ENCODE results near the gene PGM1. TPM values are rescaled to one million over a fixed set of nuclear protein-coding genes. Genes with fewer than 3 reads are reported as not detected.

The PGM1 gene
- total RNA-seq, 1 experiment from 2014 or later: 54.6 TPM

DNA sequence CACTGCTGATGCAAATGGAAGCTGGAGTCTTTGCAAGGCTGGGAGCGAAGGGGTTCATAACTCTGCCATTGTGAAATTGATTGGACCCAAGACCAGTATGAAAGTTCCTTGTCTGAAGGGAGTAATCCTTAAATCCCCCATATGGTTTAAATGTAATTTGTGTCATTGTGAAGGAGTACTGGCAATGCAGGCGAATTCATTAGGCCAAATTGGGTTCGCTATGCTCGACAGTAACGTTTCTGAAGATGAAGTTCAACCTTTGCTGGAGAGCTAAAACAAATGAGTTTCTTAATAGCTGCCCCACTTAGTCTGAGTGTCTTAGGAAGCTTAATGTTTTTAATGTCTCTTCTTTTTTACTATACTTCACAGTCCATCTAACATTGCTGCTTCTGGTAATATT lies 27.5 kb downstream of the PGM1 start:
- Histone ChIP-seq H3K27ac (ENCODE audit: low read depth, low read length) (no peak overlapping the region), H3K9me2 (ENCODE audit: insufficient read depth) (no peaks in the 10 kb centered on the region), H3K27me3 (ENCODE audit: insufficient read depth, low read length) (no peaks in the 10 kb centered on the region), H2AFZ (ENCODE audit: low read depth, low read length, poor library complexity, severe bottlenecking) (no peak overlapping the region), H3K9ac (ENCODE audit: low read length) (no peak overlapping the region), H3K4me2 (ENCODE audit: low read length) (no peak overlapping the region), H3K36me3 (ENCODE audit: control insufficient read depth in 1 of 2, insufficient read depth in 2 of 2, low read length in 2 of 2) (no peaks in the 10 kb centered on the region), H3K9me3 (ENCODE audit: control insufficient read depth in 1 of 2, insufficient read depth in 1 of 2, low read depth in 1 of 2, low read length in 2 of 2) (no peaks in the 10 kb centered on the region), H3K79me2 (ENCODE audit: insufficient read depth, low read length) (no peaks in the 10 kb centered on the region), H4K20me1 (ENCODE audit: insufficient read depth) (no peaks in the 10 kb centered on the region), H3K4me1 (ENCODE audit: control insufficient read depth in 1 of 2, insufficient read depth in 2 of 2, low read length in 2 of 2) (peaks cover 0 to 15% of the 10 kb centered on the region in 2 experiments; a peak in 2 of 4 replicates), H3K4me3 (replicated peaks in 1 of 2; ENCODE audit: low read depth in 1 of 2, low read length in 2 of 2) (no peak overlapping the region)
- no peak for DNase-seq (ENCODE audit: low read depth, low spot score)
- intact Hi-C loops (cut with micrococcal nuclease): loop anchor here (10.0 kb wide), 1 partner anchor 154 kb away; the partner anchor contains the start of gene ROR1
- CTCF ChIA-PET: interaction anchor here (3.0 kb wide), 1 partner anchor 626 kb away, joined by 6 read pairs; no protein-coding TSS in a partner anchor
- TF ChIP-seq, protein P1, sequence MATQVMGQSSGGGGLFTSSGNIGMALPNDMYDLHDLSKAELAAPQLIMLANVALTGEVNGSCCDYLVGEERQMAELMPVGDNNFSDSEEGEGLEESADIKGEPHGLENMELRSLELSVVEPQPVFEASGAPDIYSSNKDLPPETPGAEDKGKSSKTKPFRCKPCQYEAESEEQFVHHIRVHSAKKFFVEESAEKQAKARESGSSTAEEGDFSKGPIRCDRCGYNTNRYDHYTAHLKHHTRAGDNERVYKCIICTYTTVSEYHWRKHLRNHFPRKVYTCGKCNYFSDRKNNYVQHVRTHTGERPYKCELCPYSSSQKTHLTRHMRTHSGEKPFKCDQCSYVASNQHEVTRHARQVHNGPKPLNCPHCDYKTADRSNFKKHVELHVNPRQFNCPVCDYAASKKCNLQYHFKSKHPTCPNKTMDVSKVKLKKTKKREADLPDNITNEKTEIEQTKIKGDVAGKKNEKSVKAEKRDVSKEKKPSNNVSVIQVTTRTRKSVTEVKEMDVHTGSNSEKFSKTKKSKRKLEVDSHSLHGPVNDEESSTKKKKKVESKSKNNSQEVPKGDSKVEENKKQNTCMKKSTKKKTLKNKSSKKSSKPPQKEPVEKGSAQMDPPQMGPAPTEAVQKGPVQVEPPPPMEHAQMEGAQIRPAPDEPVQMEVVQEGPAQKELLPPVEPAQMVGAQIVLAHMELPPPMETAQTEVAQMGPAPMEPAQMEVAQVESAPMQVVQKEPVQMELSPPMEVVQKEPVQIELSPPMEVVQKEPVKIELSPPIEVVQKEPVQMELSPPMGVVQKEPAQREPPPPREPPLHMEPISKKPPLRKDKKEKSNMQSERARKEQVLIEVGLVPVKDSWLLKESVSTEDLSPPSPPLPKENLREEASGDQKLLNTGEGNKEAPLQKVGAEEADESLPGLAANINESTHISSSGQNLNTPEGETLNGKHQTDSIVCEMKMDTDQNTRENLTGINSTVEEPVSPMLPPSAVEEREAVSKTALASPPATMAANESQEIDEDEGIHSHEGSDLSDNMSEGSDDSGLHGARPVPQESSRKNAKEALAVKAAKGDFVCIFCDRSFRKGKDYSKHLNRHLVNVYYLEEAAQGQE (IDR thresholded peaks at IDR 0.05; ENCODE audit: low read depth): no peak
- no peak for TF ChIP-seq EGR1 (IDR thresholded peaks at IDR 0.05; ENCODE audit: low read depth)
- no peak for TF ChIP-seq EZH2phosphoT487 (IDR thresholded peaks at IDR 0.05; ENCODE audit: borderline replicate concordance)
- no peak for ATAC-seq
- no TSS peak for BruUV-seq (replicated peaks)
- RAD21 ChIA-PET (ENCODE audit: low non-redundant PET in 1 of 2, low total read pairs in 2 of 2, uncharacterized antibody in 2 of 2, unreplicated experiment in 2 of 2): no interaction called here
- POLR2A ChIA-PET: no interaction called here

DNA sequence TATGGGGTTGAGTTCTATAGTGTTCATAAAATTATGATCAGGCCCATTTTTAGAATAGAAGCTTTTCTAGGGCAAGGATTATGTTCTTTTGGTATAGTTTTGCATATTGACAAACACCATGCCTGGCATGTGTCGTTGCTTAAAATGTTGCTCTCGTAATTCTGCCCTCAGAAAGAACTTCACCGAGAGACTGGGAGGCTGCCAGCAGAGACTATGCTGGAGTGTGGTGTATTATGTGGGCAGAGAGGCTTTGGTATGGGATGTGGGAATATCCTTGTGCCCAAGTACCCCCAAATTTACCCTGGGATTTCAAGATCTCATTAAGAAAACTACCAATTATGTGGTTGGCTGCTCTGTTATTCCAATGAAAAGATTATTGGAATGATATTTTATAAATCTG lies 27.9 kb downstream of the PGM1 start:
- Histone ChIP-seq H4K20me1 (ENCODE audit: insufficient read depth) (no peaks in the 10 kb centered on the region), H3K9me3 (ENCODE audit: control insufficient read depth in 1 of 2, insufficient read depth in 1 of 2, low read depth in 1 of 2, low read length in 2 of 2) (no peaks in the 10 kb centered on the region), H2AFZ (ENCODE audit: low read depth, low read length, poor library complexity, severe bottlenecking) (no peak overlapping the region), H3K4me1 (ENCODE audit: control insufficient read depth in 1 of 2, insufficient read depth in 2 of 2, low read length in 2 of 2) (peaks cover 0 to 15% of the 10 kb centered on the region in 2 experiments; a peak in 2 of 4 replicates), H3K36me3 (ENCODE audit: control insufficient read depth in 1 of 2, insufficient read depth in 2 of 2, low read length in 2 of 2) (no peaks in the 10 kb centered on the region), H3K27ac (ENCODE audit: low read depth, low read length) (no peak overlapping the region), H3K27me3 (ENCODE audit: insufficient read depth, low read length) (no peaks in the 10 kb centered on the region), H3K4me3 (replicated peaks in 1 of 2; ENCODE audit: low read depth in 1 of 2, low read length in 2 of 2) (no peak overlapping the region), H3K4me2 (ENCODE audit: low read length) (no peak overlapping the region), H3K9ac (ENCODE audit: low read length) (no peak overlapping the region), H3K9me2 (ENCODE audit: insufficient read depth) (no peaks in the 10 kb centered on the region), H3K79me2 (ENCODE audit: insufficient read depth, low read length) (no peaks in the 10 kb centered on the region)
- DNase-seq (ENCODE audit: low read depth, low spot score) (no peak), ATAC-seq (no peak)
- ChIA-PET CTCF (interaction anchor here (3.0 kb wide), 1 partner anchor 625 kb away, joined by 6 read pairs; no protein-coding TSS in a partner anchor), POLR2A (no interaction called here), RAD21 (ENCODE audit: low non-redundant PET in 1 of 2, low total read pairs in 2 of 2, uncharacterized antibody in 2 of 2, unreplicated experiment in 2 of 2) (no interaction called here)
- no TSS peak for BruUV-seq (replicated peaks)
- intact Hi-C loops (cut with micrococcal nuclease): loop anchor here (10.0 kb wide), 1 partner anchor 154 kb away; the partner anchor contains the start of gene ROR1
- TF ChIP-seq, protein P2, sequence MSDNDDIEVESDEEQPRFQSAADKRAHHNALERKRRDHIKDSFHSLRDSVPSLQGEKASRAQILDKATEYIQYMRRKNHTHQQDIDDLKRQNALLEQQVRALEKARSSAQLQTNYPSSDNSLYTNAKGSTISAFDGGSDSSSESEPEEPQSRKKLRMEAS (IDR thresholded peaks at IDR 0.05): no peak
- TF ChIP-seq ELF1 (IDR thresholded peaks at IDR 0.05; ENCODE audit: borderline replicate concordance, low read depth) (no peak), TCF7L2 (IDR thresholded peaks at IDR 0.05; ENCODE audit: borderline replicate concordance, extremely low read depth, insufficient read depth, insufficient read length) (no peak), CEBPB (IDR thresholded peaks at IDR 0.05; ENCODE audit: low read depth) (no peak), FOSL1 (IDR thresholded peaks at IDR 0.05; ENCODE audit: low read depth) (no peak), SRF (IDR thresholded peaks at IDR 0.05; ENCODE audit: low read depth) (no peak), SP1 (IDR thresholded peaks at IDR 0.05; ENCODE audit: low read depth) (no peak), SIN3A (IDR thresholded peaks at IDR 0.05; ENCODE audit: low read depth) (no peak), POLR2A (IDR thresholded peaks at IDR 0.05; ENCODE audit: borderline replicate concordance, extremely low read depth, insufficient read depth, insufficient read length) (no peak), ZFX (IDR thresholded peaks at IDR 0.05) (no peak), YY1 (IDR thresholded peaks at IDR 0.05; ENCODE audit: extremely low read depth, insufficient replicate concordance, low read depth, low read length) (no peak)
- TF ChIP-seq, protein P3, sequence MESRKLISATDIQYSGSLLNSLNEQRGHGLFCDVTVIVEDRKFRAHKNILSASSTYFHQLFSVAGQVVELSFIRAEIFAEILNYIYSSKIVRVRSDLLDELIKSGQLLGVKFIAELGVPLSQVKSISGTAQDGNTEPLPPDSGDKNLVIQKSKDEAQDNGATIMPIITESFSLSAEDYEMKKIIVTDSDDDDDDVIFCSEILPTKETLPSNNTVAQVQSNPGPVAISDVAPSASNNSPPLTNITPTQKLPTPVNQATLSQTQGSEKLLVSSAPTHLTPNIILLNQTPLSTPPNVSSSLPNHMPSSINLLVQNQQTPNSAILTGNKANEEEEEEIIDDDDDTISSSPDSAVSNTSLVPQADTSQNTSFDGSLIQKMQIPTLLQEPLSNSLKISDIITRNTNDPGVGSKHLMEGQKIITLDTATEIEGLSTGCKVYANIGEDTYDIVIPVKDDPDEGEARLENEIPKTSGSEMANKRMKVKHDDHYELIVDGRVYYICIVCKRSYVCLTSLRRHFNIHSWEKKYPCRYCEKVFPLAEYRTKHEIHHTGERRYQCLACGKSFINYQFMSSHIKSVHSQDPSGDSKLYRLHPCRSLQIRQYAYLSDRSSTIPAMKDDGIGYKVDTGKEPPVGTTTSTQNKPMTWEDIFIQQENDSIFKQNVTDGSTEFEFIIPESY (IDR thresholded peaks at IDR 0.05; ENCODE audit: extremely low read depth, insufficient replicate concordance, low read length): no peak
- TF ChIP-seq, protein P4, sequence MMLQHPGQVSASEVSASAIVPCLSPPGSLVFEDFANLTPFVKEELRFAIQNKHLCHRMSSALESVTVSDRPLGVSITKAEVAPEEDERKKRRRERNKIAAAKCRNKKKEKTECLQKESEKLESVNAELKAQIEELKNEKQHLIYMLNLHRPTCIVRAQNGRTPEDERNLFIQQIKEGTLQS (IDR thresholded peaks at IDR 0.05): no peak

Measured in HCT116 (cell line).